ENCODE data around the gene WDR75.

DNA sequence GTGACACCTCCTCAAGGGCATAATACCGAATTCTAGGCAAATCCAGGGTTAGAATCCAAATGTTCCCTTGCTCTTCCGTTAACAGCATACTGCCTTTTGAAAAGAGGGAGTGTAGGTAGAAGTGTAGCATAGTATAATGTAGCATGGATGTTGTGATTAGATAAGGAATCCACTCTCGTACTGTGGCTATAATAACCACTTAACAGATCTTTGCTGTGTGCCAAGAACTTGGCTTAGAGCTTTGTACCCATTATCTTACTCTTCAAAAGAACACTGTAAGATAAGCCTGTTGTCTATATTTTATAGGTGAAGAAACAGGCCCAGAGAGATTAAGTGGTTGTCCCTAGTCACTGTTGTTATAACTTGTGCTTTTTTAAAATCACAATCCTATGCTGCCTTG lies 24.2 kb downstream of the WDR75 start:
- TF ChIP-seq CTCF (optimal IDR thresholded peaks at IDR 0.05 in 1 of 3, IDR thresholded peaks at IDR 0.05 in 1 of 3, conservative IDR thresholded peaks at IDR 0.05 in 1 of 3; ENCODE audit: extremely low read depth in 1 of 3, insufficient read depth in 2 of 3, low read length in 3 of 3) (no peak), EZH2 (IDR thresholded peaks at IDR 0.05; ENCODE audit: low read length) (no peak)
